Measurements from ENCODE around the gene SLC17A2.
"Not testable (repeated sequence)": the region's sequence is repeated elsewhere in the genome, so short reads cannot be mapped to it uniquely, and the experiment has no call there.

SLC17A2 gene

GRCh38 chr6:25950297-25950696 is 19.8 kb upstream of the SLC17A2 start:
- DNase-seq: no peak

DNA sequence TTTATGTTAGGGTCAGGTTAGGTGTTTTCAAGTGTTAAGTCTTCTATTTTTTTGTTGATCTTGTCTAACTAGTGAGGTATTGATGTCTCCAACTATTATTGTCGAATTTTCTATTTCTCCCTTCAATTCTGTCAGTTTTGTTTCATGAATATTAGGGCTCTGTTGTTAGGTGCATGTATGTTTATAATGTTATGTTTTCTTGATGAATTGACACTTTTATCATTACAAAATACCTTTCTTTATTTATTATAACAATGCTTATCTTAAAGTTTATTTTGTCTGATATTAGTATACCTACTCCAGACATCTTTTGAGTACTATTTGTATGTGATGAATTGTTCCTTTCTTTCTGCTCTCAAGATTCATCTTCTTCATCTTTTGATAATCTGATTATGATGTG is 19.2 kb upstream of the SLC17A2 start:
- DNase-seq: no peak

- DNase-seq: not testable (repeated sequence)
Measured at GRCh38 chr6:25947492-25947891, 17.0 kb upstream of the SLC17A2 start.

DNA sequence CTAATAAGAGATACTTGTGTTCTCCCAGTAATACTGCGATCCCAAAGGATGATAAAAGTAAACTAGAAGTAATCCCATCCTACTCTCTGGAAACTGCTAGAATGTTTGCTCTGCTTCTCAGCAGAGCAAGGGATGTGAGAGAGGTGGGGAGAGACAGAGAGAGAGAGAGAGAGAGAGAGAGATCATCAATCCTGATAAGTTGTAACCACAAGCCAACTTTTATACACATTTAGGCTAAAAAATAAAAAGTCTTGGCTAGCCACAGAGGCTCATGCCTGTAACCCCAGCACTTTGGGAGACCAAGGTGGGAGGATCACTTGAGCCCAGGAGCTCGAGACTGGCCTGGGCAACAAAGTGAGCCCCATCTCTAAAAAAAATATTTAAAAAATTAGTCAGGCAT is 16.1 kb upstream of the SLC17A2 start:
- DNase-seq: no peak

GRCh38 chr6:25945738-25946137 is 15.2 kb upstream of the SLC17A2 start:
- DNase-seq: not testable (repeated sequence)

DNA sequence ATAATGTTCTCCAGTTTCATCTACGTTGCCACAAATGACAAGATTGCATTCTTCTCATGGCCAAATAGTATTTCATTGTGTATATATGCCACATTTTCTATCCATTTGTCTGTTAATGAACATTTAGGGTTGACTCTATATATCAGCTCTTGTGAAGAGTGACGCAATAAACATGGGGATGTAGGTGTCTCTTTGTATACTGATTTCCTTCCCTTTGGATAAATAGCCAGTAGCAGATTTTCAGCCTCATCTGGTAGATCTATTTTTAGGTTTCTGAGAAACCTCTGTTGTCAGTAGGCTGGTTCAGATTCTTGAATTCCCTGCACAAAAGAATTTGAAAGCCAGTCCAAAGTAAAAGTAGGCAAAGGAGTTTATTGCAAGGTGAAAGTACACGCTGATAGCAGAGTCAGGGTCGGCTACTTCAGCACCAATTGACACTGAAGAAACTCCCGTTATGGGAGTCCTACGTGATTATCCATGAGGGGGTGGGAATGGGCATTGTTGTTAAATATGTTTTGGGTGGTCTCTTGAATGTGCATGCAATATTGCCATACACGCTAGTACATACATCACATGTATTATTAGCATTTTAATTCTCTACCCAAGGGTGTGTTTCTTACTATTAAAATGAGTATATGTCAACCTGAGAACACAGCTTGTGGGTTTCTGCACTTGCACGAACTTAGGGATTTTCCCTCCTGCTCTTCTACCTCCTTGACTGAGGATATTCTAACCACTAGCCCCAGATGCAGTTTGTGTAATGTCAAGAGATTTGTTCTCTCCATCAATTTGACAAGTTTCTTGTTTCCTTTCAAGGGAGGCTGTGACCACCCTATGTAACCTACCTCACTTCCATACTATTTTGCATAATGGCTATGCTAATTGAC is 14.4 kb upstream of the SLC17A2 start:
- no peak for DNase-seq

GRCh38 chr6:25943887-25944286 is 13.4 kb upstream of the SLC17A2 start:
- DNase-seq: no peak

DNA sequence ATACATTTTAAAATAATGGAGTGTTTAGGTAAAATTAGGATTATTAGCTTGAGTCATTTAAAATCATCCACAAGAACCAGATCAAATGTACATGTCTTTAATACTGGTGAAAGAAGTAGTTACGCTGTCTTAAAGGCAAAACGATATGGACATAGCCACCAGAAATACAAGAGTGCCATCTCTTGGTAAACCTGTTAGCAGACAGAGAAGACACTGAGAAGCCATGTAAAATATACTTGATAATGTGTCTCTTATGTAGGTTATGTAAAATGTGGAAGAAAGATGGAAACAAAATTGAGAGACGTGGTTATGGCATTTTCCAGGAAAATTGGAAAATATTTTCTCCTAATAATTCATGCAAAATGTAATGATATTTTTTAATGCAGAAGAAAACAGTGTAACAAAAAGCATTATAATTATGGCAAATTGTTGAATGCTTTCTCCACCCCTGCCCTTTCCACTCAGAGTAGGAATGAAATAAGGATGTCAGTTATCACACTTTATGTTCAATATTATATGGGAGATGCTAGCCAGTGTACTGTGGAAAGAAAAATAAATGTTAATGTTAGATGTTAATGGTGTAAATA is 12.2 kb upstream of the SLC17A2 start:
- peak; percentile 35 for DNase-seq

DNA sequence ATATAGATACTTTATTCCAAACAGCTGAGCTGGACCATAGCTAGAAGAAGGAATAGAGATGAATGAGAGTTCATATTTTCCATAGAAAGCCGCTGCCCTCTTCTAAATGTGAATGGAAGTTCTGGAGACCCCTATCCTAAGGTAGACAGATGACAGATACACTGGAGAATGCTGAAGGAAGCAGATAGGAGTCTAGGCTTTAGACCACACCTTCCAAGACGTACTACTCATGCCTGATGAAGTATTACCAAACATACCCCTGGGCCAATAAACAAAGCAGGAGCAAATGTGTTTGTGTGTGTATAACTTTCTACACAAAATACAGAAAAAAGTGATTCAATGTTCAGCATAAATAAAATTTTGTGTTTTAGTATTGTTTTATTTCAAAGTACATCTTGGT is 9.1 kb upstream of the SLC17A2 start:
- DNase-seq: no peak

- no peak for DNase-seq
Measured at GRCh38 chr6:25935953-25936352, 5.5 kb upstream of the SLC17A2 start.

- no peak for DNase-seq
Measured at GRCh38 chr6:25934735-25935313, 4.3 kb upstream of the SLC17A2 start.

DNA sequence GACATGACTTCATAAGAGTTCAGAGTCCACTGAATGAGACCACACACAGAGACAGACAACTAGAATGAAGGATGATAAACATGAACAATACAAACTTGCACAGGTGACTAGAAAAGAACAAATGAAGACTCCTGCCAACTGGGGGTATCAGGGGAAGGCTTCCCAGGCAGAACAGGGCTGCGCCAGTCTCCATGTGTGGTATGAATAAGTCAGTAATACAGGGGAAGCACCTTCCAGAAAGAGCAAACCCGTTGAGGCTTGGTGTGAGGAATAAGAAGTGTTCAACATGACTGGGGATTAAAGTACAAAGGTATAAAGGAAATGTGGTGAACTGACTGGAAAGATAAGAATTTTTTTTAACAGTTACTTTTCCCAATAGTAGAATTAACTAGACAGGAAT is 3.7 kb upstream of the SLC17A2 start:
- no peak for DNase-seq

DNA sequence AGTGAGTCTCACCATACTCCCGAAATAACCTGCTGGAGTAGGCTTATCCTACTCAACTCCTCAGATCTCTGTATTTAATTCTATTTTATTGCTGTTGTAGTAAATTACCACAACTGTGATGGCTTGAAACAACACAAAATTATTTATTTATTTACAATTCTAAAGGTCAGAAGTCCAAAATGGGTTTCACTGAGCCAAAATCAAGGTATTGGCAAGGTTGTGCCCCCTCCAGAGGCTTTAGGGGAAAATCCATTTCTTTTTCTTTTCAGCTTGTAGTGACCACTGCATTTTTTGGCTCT is 869 bp upstream of the SLC17A2 start:
- no peak for DNase-seq

- DNase-seq: not testable (repeated sequence)
Measured at GRCh38 chr6:25929785-25930184, 706 bp downstream of the SLC17A2 start.

DNA sequence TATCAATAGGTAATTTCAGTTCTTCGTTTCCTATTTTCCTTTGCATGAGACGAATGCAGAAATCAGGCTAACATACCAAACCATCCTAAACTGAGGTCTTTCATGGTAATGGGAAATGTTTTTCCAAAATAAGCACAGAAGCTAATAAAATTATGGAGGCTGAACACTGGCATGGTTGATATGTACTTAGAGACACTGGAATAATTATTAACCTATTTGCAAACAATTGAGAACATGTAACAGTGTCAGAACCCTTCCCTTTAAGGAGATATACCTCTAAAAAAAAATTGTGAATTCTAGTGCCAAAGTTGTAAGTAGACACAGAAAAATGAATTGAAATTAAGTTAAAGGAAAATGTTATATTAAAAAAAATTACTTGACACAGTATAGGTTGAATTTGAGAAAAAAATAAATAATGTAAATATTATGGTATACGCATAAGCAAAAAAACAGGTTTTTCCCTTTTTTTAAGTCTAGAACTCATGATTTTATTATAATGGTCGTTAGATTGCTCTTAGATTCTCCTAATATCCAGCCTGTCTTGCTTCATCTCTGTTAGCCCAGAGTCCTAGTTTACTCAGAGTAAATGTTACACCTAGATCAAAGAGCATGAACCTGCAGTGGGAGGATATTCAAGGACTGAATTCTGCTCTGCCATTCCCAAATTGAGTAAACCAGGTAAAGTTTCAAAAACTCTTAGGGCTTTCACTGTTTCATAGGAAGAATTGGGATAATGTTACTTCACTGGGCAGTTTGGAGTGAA is 1.7 kb downstream of the SLC17A2 start:
- no peak for DNase-seq

DNA sequence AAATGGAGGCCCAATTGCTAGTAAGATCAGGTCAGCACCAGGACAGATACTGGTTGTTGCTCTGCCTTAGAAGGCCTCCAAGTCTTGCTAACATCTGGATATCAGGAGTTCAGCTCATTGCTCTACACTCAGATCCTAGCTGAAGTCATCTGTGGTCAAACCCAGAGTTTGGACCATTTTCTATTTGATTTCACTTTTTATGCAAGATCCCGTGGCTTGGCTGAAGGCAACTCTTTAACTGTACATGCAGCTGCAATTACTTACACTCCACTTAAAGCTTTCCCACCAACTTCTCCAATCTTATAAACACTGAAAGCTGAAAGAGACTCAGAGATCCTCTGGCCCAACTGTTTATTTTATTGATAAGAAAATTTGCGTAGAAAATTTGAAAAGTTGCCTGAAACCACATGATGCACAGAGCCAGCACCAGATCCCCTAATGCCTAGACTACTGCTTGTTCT is 2.7 kb downstream of the SLC17A2 start:
- no peak for DNase-seq

DNA sequence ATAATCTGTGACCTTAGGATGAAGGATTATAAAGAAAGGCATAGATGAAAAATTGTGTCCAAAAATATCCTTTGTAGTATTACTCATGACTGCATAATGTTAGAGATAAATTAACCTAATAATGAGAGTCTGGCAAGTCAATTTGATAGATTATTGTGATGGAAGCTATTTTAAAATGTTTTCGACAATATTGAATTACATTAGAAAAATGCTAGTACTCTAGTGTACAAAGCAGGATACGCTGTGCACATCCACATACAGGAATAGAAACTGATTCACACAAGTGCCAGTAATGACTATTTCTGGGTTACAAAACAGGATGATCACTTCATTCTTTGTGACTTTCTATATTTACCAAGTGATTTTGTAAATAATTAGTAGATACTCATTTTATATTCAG is 3.3 kb downstream of the SLC17A2 start:
- DNase-seq: no peak

GRCh38 chr6:25925876-25926275 is 4.6 kb downstream of the SLC17A2 start:
- DNase-seq: no peak

DNA sequence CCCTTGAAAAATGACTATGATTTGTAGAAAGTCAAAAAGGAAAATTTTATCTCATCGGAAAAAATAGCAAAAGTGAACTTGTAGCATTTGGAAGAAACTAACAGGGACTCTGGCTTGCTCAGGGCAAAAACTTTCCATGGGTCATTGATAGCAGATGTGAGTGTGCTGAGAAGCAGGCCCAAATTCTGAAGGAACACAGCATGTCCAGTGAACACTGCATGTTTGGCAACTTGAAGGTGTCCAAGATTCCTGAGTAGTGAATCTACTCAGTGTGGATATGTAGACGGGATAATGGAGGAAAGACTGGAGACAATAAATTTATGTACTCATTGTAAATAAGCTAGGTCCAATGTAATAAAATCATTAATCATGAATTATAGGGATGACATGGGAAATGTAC is 8.2 kb downstream of the SLC17A2 start:
- DNase-seq: no peak

DNA sequence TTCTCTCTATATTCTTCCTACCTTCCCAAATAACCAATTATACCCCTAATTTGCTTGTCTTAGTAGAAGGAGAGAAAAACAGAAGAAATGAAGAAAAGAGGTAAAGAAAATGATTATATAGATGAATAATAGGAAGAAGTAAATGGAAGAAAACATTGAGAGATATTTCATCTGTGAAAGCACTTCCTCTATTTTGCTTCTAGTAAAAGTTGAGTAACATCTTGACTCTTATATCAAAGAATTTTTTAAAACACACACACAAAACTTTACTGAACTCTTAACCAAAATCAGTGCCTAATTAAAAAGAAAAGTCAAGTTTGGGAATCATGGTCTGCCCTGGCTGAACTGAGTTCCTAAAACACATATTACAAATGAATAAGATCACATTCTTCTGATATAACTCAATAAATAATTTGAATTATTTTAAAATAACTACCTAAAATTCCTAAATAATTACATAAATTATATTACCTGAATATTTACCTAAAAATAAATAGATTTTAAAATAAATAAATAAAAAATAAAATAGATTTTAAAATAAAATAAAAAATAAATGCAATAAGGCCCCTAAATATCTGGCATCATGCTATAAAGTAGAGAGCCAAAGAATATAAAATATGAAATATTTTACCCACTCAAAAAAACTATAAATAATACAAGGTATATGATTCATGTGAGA is 8.8 kb downstream of the SLC17A2 start:
- DNase-seq: no peak

DNA sequence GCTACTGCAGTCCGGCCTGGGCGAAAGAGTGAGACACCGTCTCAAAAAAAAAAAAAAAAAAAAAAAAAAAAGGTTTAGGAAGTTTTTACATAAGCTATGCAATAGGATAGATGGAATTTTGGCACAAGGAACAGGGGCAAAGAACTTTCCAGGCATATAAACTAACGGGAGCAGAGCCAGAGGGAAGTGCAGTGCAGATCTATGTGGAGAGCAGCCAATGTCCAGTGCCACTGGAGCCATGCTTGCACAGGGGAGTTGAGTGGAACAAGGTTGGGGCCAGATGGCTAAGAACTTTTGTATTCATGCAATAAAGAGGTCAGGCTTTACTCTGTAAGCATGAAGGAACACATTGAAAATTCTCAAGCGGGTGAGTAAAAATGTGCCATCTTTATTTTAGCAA is 10.8 kb downstream of the SLC17A2 start:
- DNase-seq: no peak

DNA sequence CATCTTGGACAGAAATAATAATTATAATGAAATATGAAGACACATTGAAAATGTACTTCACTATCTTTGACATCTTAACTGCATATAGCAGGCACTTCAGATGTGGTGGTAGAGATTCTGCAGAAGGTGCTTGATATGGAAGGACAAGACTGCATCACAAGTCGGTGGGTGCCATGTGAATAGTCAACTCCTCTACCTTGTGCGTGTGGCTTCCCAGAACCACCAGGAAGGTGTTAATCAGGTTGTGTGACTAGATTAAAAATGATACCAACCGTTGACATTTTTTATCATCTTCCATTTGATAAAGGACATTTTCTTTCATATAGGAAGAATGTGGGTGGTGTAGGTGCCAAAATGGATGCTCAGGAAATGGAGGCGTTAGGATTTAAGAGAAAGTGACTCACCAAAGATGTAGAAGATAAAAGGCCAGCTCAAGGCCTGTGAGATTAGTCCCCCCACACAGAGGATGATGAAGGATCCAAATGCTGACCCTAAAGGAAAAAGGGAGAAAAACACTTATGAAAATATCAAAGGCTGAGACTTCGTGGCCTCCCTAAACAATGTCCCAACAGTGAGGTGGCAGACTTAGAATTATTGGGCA is 12.3 kb downstream of the SLC17A2 start:
- no peak for DNase-seq
